HL-60 (cell line): Measurements from ENCODE around the gene KIAA0040.

Source experiments
- DNase-seq, 2 experiments: peaks; one replicate each; pipeline ENCODE4 v3.0.0-alpha.2; 2010 to 2020; ENCODE audit warnings: low read depth in 1 of 2, low spot score in 1 of 2
- H3K27ac ChIP-seq: fragments of 250-450 bp; sonication (Bioruptor Pico); replicated peaks from 2 replicates; pipeline ENCODE4 v1.5.1; 2020; ENCODE audit warnings: mild to moderate bottlenecking, moderate library complexity
- H3K27me3 ChIP-seq: fragments of 250-450 bp; sonication (Bioruptor Pico); 2 replicates; pipeline ENCODE4 v1.5.1; 2021; ENCODE audit warnings: mild to moderate bottlenecking, moderate library complexity; ENCODE audit not compliant: insufficient read depth, poor library complexity, severe bottlenecking
- H3K4me3 ChIP-seq: replicated peaks from 2 replicates; pipeline ENCODE4 v1.5.1; 2011; ENCODE audit warnings: mild to moderate bottlenecking, control low read depth, low read length; ENCODE audit not compliant: insufficient read depth
- CTCF ChIP-seq: IDR thresholded peaks from one replicate; pipeline ENCODE4 v1.5.1; 2011; ENCODE audit warnings: low read length, control low read depth, inconsistent platforms; ENCODE audit not compliant: insufficient read depth
- GABPA ChIP-seq: IDR thresholded peaks from 2 replicates; pipeline ENCODE4 v1.6.1; 2012; ENCODE audit warnings: low read depth
- POLR2AphosphoS5 ChIP-seq: IDR thresholded peaks from 2 replicates; pipeline ENCODE4 v1.6.1; 2012; ENCODE audit warnings: low read depth
- REST ChIP-seq: IDR thresholded peaks from 2 replicates; pipeline ENCODE4 v1.6.1; 2012; ENCODE audit warnings: low read depth; ENCODE audit not compliant: insufficient replicate concordance
- SPI1 ChIP-seq: IDR thresholded peaks from 2 replicates; pipeline ENCODE4 v1.6.1; 2012; ENCODE audit warnings: low read depth, mild to moderate bottlenecking, borderline replicate concordance

Gene KIAA0040

GRCh38 chr1:175155473-175155856, 37.1 kb downstream of the KIAA0040 start:
- H3K27ac ChIP-seq, result no peak overlapping the region
- TF ChIP-seq REST (no peak), POLR2AphosphoS5 (no peak), SPI1 (no peak), CTCF (no peak), GABPA (no peak)
- H3K27me3 ChIP-seq, result peaks cover 2% of the 10 kb centered on the region
- no peak for DNase-seq
- H3K4me3 ChIP-seq, result no peak overlapping the region

- peak; percentile 28 to 52 for DNase-seq
- no peak overlapping the region for H3K27ac ChIP-seq
- H3K27me3 ChIP-seq, result peaks cover 2% of the 10 kb centered on the region
- TF ChIP-seq CTCF (peak; percentile 59), GABPA (no peak)
- H3K4me3 ChIP-seq, result no peak overlapping the region
These were observed 37.7 kb downstream of the KIAA0040 start for GRCh38 chr1:175154629-175155472.

- no peak overlapping the region for H3K4me3 ChIP-seq
- TF ChIP-seq GABPA (no peak), REST (no peak), POLR2AphosphoS5 (no peak), CTCF (peak; percentile 82), SPI1 (0 out of 2 replicates have a peak, but pooled peaks have one; percentile 2)
- peak; percentile 29 to 32 for DNase-seq
- H3K27me3 ChIP-seq, result peaks cover 2% of the 10 kb centered on the region
- no peak overlapping the region for H3K27ac ChIP-seq
These were observed 40.4 kb downstream of the KIAA0040 start for GRCh38 chr1:175152006-175152652.
